ENCODE results near the gene TBC1D22A. TPM values are rescaled to one million over a fixed set of nuclear protein-coding genes. Genes with fewer than 3 reads are reported as not detected.

Gene TBC1D22A
- total RNA-seq, 1 experiment from 2014 or later = 26.0 TPM

GRCh38 chr22:46749682-46750529 is 12.5 kb upstream of the TBC1D22A start:
- POLR2A ChIA-PET = no interaction called here
- Mint-ChIP-seq H3K36me3 (ENCODE audit: insufficient read depth, unreplicated experiment) (peaks cover 4% of the 10 kb centered on the region), H3K27me3 (ENCODE audit: insufficient read depth, unreplicated experiment) (peaks cover 10% of the 10 kb centered on the region), H3K27ac (ENCODE audit: low read depth, unreplicated experiment) (peak overlapping the region; percentile 82), H3K4me1 (ENCODE audit: insufficient read depth, unreplicated experiment) (peaks cover 10% of the 10 kb centered on the region), H3K4me3 (ENCODE audit: unreplicated experiment) (no peak overlapping the region), H3K9me3 (ENCODE audit: unreplicated experiment) (no peaks in the 10 kb centered on the region)
- TF ChIP-seq, protein P1, sequence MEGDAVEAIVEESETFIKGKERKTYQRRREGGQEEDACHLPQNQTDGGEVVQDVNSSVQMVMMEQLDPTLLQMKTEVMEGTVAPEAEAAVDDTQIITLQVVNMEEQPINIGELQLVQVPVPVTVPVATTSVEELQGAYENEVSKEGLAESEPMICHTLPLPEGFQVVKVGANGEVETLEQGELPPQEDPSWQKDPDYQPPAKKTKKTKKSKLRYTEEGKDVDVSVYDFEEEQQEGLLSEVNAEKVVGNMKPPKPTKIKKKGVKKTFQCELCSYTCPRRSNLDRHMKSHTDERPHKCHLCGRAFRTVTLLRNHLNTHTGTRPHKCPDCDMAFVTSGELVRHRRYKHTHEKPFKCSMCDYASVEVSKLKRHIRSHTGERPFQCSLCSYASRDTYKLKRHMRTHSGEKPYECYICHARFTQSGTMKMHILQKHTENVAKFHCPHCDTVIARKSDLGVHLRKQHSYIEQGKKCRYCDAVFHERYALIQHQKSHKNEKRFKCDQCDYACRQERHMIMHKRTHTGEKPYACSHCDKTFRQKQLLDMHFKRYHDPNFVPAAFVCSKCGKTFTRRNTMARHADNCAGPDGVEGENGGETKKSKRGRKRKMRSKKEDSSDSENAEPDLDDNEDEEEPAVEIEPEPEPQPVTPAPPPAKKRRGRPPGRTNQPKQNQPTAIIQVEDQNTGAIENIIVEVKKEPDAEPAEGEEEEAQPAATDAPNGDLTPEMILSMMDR (IDR thresholded peaks at IDR 0.05; ENCODE audit: unreplicated experiment) = no peak
- no TSS peak for BruUV-seq (replicated peaks)
- DNase-seq (ENCODE audit: unreplicated experiment) = no peak
- CTCF ChIA-PET = interaction anchor here (0.6 to 1.2 kb wide), 4 partner anchors 9 to 283 kb away, joined by 3 to 4 read pairs (median 3); no protein-coding TSS in a partner anchor
- intact Hi-C loops (cut with micrococcal nuclease) = no loop called here

DNA sequence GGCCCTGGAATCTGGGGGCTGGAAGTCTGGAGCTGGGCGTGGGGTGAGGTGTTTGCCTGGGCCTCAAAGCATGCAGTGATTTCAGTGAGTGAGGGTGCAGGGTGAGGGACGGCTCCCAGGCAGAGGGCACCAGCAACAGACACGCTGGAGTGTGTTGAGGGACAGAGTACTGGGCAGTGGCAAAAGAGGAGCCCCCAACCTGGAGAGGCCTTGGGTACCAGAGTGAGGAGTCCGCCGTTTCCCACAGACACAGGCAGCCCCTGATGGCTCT is 12.0 kb upstream of the TBC1D22A start:
- no peaks in the 10 kb centered on the region for H3K9me3 Mint-ChIP-seq (ENCODE audit: unreplicated experiment)
- H3K27ac Mint-ChIP-seq (ENCODE audit: low read depth, unreplicated experiment) = peak overlapping the region; percentile 82
- H3K27me3 Mint-ChIP-seq (ENCODE audit: insufficient read depth, unreplicated experiment) = peaks cover 10% of the 10 kb centered on the region
- CTCF ChIA-PET = interaction anchor here (0.9 to 1.2 kb wide), 3 partner anchors 9 to 187 kb away, joined by 3 read pairs; no protein-coding TSS in a partner anchor
- H3K4me1 Mint-ChIP-seq (ENCODE audit: insufficient read depth, unreplicated experiment) = peaks cover 13% of the 10 kb centered on the region
- no peak for DNase-seq (ENCODE audit: unreplicated experiment)
- POLR2A ChIA-PET = no interaction called here
- BruUV-seq (replicated peaks) = no TSS peak
- TF ChIP-seq, protein P1 (IDR thresholded peaks at IDR 0.05; ENCODE audit: unreplicated experiment) = no peak
- intact Hi-C loops (cut with micrococcal nuclease) = no loop called here
- H3K36me3 Mint-ChIP-seq (ENCODE audit: insufficient read depth, unreplicated experiment) = peaks cover 4% of the 10 kb centered on the region
- no peak overlapping the region for H3K4me3 Mint-ChIP-seq (ENCODE audit: unreplicated experiment)

DNA sequence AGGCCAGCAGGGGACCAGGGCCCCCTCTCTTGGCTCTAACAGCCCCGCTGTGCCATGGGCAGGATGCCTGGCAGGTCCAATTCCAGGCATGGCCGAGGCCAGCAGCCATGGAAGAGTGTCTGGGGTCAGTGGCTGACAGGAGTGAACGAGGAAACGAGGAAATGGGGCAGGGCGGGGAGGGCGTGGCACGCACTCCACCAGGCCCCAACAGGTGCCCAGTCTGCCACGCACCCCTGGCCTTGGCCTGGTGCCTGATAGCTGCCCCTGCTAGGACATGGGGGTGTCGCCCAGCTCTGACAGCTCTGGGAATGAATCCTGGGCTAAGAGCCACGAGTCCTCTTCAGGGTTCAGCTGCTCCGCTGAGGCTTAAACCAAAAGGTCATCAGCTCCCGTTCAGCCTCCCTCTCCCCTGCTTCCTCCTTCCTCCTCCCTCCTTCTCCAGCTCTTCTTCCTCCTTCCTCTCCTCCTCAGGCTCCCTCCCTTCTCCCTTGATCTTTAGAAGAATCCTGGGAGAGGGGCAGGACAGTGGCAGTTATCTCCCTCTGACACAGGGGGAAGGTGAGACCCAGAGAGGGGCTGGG is 11.5 kb upstream of the TBC1D22A start:
- H3K27me3 Mint-ChIP-seq (ENCODE audit: insufficient read depth, unreplicated experiment) = peaks cover 6% of the 10 kb centered on the region
- no peak for DNase-seq (ENCODE audit: unreplicated experiment)
- peaks cover 13% of the 10 kb centered on the region for H3K4me1 Mint-ChIP-seq (ENCODE audit: insufficient read depth, unreplicated experiment)
- POLR2A ChIA-PET = no interaction called here
- H3K4me3 Mint-ChIP-seq (ENCODE audit: unreplicated experiment) = no peak overlapping the region
- intact Hi-C loops (cut with micrococcal nuclease) = no loop called here
- peaks cover 4% of the 10 kb centered on the region for H3K36me3 Mint-ChIP-seq (ENCODE audit: insufficient read depth, unreplicated experiment)
- H3K27ac Mint-ChIP-seq (ENCODE audit: low read depth, unreplicated experiment) = peak overlapping the region; percentile 82
- CTCF ChIA-PET = interaction anchor here (0.5 to 1.2 kb wide), 5 partner anchors 8 to 1188 kb away, joined by 3 read pairs; no protein-coding TSS in a partner anchor
- BruUV-seq (replicated peaks) = no TSS peak
- TF ChIP-seq, protein P1 (IDR thresholded peaks at IDR 0.05; ENCODE audit: unreplicated experiment) = no peak
- no peaks in the 10 kb centered on the region for H3K9me3 Mint-ChIP-seq (ENCODE audit: unreplicated experiment)

- Mint-ChIP-seq H3K9me3 (ENCODE audit: unreplicated experiment) (peaks cover 7% of the 10 kb centered on the region), H3K4me3 (ENCODE audit: unreplicated experiment) (no peak overlapping the region), H3K4me1 (ENCODE audit: insufficient read depth, unreplicated experiment) (peaks cover 13% of the 10 kb centered on the region), H3K36me3 (ENCODE audit: insufficient read depth, unreplicated experiment) (peaks cover 4% of the 10 kb centered on the region), H3K27ac (ENCODE audit: low read depth, unreplicated experiment) (no peak overlapping the region), H3K27me3 (ENCODE audit: insufficient read depth, unreplicated experiment) (no peaks in the 10 kb centered on the region)
- intact Hi-C loops (cut with micrococcal nuclease) = no loop called here
- no peak for DNase-seq (ENCODE audit: unreplicated experiment)
- TF ChIP-seq, protein P1 (IDR thresholded peaks at IDR 0.05; ENCODE audit: unreplicated experiment) = no peak
- no TSS peak for BruUV-seq (replicated peaks)
- CTCF ChIA-PET = no interaction called here
- POLR2A ChIA-PET = interaction anchor here (2.5 kb wide), 1 partner anchor 11 kb away, joined by 43 read pairs; the partner anchor contains the start of gene TBC1D22A
Observed at GRCh38 chr22:46752286-46752987, 10.0 kb upstream of the TBC1D22A start.
